Fibroblast of villous mesenchyme (primary cell): ENCODE measurements around the gene GRM8. TPM values are rescaled to one million over a fixed set of nuclear protein-coding genes. Genes with fewer than 3 reads are reported as not detected.

Source experiments
- DNase-seq: peaks from one replicate; pipeline ENCODE4 v3.0.0-alpha.2; 2010; ENCODE audit warnings: low read depth
- H3K4me3 ChIP-seq: 2 replicates; pipeline ENCODE4 v1.5.1; 2011; ENCODE audit warnings: low read depth, mild to moderate bottlenecking, low read length
- CTCF ChIP-seq: IDR thresholded peaks from 2 replicates; pipeline ENCODE4 v1.5.1; 2012; ENCODE audit warnings: low read depth, mild to moderate bottlenecking, low read length; ENCODE audit not compliant: insufficient read depth
- total RNA-seq: library from RNA; depleted of rRNA; stranded (reverse); fragments of >200 nt; gene quantifications from 2 replicates; pipeline ENCODE4 v1.2.3, GENCODE V29; 2012

Gene GRM8
- total RNA-seq, 1 donor, result not detected

- no peak for TF ChIP-seq CTCF
- DNase-seq, result no peak
Observed at GRCh38 chr7:126958367-126958766, 294.4 kb downstream of the GRM8 start.

GRCh38 chr7:126957443-126957842, 295.3 kb downstream of the GRM8 start:
- H3K4me3 ChIP-seq, result no peak overlapping the region

More at GRCh38 chr7:126958367-126958766, 294.4 kb downstream of the GRM8 start:
- H3K4me3 ChIP-seq, result no peak overlapping the region

GRCh38 chr7:126953461-126953860, 299.3 kb downstream of the GRM8 start:
- DNase-seq, result no peak

More at GRCh38 chr7:126957443-126957842, 295.3 kb downstream of the GRM8 start:
- DNase-seq, result no peak
- TF ChIP-seq CTCF, result no peak

GRCh38 chr7:126948664-126949063, 304.1 kb downstream of the GRM8 start:
- TF ChIP-seq CTCF, result no peak
- DNase-seq, result no peak
- no peak overlapping the region for H3K4me3 ChIP-seq

More at GRCh38 chr7:126953461-126953860, 299.3 kb downstream of the GRM8 start:
- no peak overlapping the region for H3K4me3 ChIP-seq
- TF ChIP-seq CTCF, result no peak

GRCh38 chr7:126940723-126941307, 311.9 kb downstream of the GRM8 start:
- no peak for TF ChIP-seq CTCF
- H3K4me3 ChIP-seq, result no peak overlapping the region
- DNase-seq, result no peak

- DNase-seq, result no peak
- no peak for TF ChIP-seq CTCF
- no peak overlapping the region for H3K4me3 ChIP-seq
Observed at GRCh38 chr7:126937171-126937570, 315.6 kb downstream of the GRM8 start.

GRCh38 chr7:126931581-126931980, 321.2 kb downstream of the GRM8 start:
- no peak for DNase-seq
- no peak for TF ChIP-seq CTCF
- H3K4me3 ChIP-seq, result no peak overlapping the region
